Activated T-helper 1 cell treated with anti-CD3 and anti-CD28 coated beads, Interleukin-12 subunit alpha, Interleukin-12 subunit beta, Interleukin-2, Interleukin-4 antibody, amounts not matched to agents 30 ng/mL and 10 ng/mL and 1 ng/mL, durations not matched to agents 14 hours and 24 hours and 36 hours (primary cell): ENCODE data around the gene ERICH2. TPM values are rescaled to one million over a fixed set of nuclear protein-coding genes. Genes with fewer than 3 reads are reported as not detected.
"Not testable (repeated sequence)": the region's sequence is repeated elsewhere in the genome, so short reads cannot be mapped to it uniquely, and the experiment has no call there.

ENCODE experiments used
- DNase-seq: peaks from one replicate; pipeline ENCODE4 v3.0.0; 2021; ENCODE audit warnings: low spot score
- H3K27ac Mint-ChIP-seq: one replicate; pipeline ENCODE4 v1.8.0; 2021; ENCODE audit warnings: mild to moderate bottlenecking, mixed read lengths
- H3K27me3 Mint-ChIP-seq: one replicate; pipeline ENCODE4 v1.8.0; 2022; ENCODE audit warnings: mild to moderate bottlenecking, moderate library complexity, mixed read lengths; ENCODE audit not compliant: insufficient read depth
- H3K36me3 Mint-ChIP-seq: one replicate; pipeline ENCODE4 v1.8.0; 2021; ENCODE audit warnings: low read depth, mixed read lengths
- H3K4me1 Mint-ChIP-seq: one replicate; pipeline ENCODE4 v1.8.0; 2021; ENCODE audit warnings: low read depth, mixed read lengths
- H3K4me3 Mint-ChIP-seq: one replicate; pipeline ENCODE4 v1.8.0; 2021; ENCODE audit warnings: mild to moderate bottlenecking, moderate library complexity, mixed read lengths
- H3K9me3 Mint-ChIP-seq: one replicate; pipeline ENCODE4 v1.8.0; 2021; ENCODE audit warnings: mixed read lengths
- intact Hi-C: fragments of 100-400 bp; cut with micrococcal nuclease; formaldehyde crosslinking; loops from one replicate; pipeline ENCODE4 v1.15.1; 2024
- total RNA-seq: library from RNA; stranded (reverse); gene quantifications from 2 replicates; pipeline ENCODE4 v1.2.3, GENCODE V29; 2022

The ERICH2 gene, protein sequence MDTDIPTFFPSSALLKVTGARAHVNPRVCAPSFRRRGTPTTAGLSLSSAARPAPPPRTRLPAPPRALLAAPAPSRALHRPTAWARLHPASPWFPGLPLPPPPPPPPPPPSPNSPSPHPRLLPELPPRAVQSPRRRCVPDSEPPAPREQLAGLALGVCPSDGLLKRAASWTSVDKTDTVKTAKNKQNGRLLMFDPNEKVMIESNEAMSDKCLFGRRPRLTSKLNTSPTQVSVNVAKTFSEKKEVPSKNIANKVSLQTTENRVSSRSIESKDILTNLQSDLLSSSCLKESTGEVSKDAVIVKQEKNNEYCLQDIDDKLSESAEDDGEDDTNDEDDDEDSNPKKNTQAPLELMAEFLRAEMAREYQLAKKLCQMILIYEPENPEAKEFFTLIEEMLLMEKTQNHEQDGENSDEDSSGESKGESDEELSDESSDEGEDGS
- not detected in 2 replicates for total RNA-seq

GRCh38 chr2:170770008-170770605 lies at the start of gene ERICH2:
TSS of gene ERICH2 (plus strand) at chr2:170770378. CDS start at chr2:170770682, 304 bp downstream.
- H3K4me1 Mint-ChIP-seq = peaks cover 7% of the 10 kb centered on the region
- no peak for DNase-seq
- intact Hi-C loops = loop anchor here (2.0 to 5.0 kb wide), 4 partner anchors 43 to 403 kb away; partner anchors contain the start of gene GORASP2
- H3K4me3 Mint-ChIP-seq = peak within 1 kb of the TSS; percentile 83
- H3K9me3 Mint-ChIP-seq = no peaks in the 10 kb centered on the region
- peak within 1 kb of the TSS; percentile 55 for H3K27ac Mint-ChIP-seq
- no peaks in the 10 kb centered on the region for H3K36me3 Mint-ChIP-seq
- H3K27me3 Mint-ChIP-seq = peaks cover 40% of the 10 kb centered on the region

- Mint-ChIP-seq H3K27me3 (peaks cover 45% of the 10 kb centered on the region), H3K4me3 (no peak overlapping the region), H3K4me1 (peaks cover 11% of the 10 kb centered on the region), H3K9me3 (no peaks in the 10 kb centered on the region), H3K36me3 (no peaks in the 10 kb centered on the region), H3K27ac (no peak overlapping the region)
- intact Hi-C loops = no loop called here
- no peak for DNase-seq
These were observed 48.5 kb upstream of the ERICH2 start for GRCh38 chr2:170721678-170722077.

- Mint-ChIP-seq H3K27ac (no peak overlapping the region), H3K4me3 (no peak overlapping the region), H3K27me3 (peaks cover 43% of the 10 kb centered on the region), H3K9me3 (no peaks in the 10 kb centered on the region), H3K36me3 (no peaks in the 10 kb centered on the region), H3K4me1 (peaks cover 8% of the 10 kb centered on the region)
- DNase-seq = no peak
- intact Hi-C loops = no loop called here
These were observed 47.9 kb upstream of the ERICH2 start for GRCh38 chr2:170722301-170722700.

DNA sequence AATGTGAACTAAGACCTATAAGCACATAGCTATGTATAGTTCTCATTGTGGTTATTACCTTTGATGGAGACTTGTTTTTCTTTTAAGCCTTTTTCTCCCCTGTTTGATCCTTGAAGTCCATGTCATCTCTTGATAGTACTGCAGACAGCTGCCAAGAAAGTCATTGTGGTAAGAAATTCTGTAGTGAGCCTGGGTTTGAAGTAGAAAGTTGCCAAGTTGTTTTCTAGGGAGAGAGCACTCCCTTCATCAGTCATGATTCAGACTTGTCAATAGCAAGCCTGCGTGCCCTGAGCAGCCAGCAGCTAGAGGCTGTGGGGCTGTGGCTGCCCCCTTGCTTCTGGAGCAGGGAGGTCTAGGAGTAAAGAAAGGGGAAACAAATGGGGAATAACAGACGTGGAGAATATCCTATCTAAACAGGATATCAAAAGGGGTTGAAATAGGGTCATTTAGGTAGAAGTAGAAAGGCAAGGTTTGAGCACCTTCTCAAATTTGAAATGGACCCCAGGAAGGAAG lies 46.7 kb upstream of the ERICH2 start:
- Mint-ChIP-seq H3K27ac (no peak overlapping the region), H3K36me3 (no peaks in the 10 kb centered on the region), H3K4me1 (no peaks in the 10 kb centered on the region), H3K27me3 (peaks cover 36% of the 10 kb centered on the region), H3K4me3 (no peak overlapping the region), H3K9me3 (no peaks in the 10 kb centered on the region)
- DNase-seq = no peak
- intact Hi-C loops = no loop called here

GRCh38 chr2:170733798-170734600 lies 36.2 kb upstream of the ERICH2 start:
- Mint-ChIP-seq H3K4me3 (no peak overlapping the region), H3K36me3 (no peaks in the 10 kb centered on the region), H3K9me3 (no peaks in the 10 kb centered on the region), H3K27ac (no peak overlapping the region), H3K4me1 (no peaks in the 10 kb centered on the region), H3K27me3 (peaks cover 17% of the 10 kb centered on the region)
- no peak for DNase-seq
- intact Hi-C loops = no loop called here

GRCh38 chr2:170734601-170735000 lies 35.6 kb upstream of the ERICH2 start:
- intact Hi-C loops = not testable (repeated sequence)

DNA sequence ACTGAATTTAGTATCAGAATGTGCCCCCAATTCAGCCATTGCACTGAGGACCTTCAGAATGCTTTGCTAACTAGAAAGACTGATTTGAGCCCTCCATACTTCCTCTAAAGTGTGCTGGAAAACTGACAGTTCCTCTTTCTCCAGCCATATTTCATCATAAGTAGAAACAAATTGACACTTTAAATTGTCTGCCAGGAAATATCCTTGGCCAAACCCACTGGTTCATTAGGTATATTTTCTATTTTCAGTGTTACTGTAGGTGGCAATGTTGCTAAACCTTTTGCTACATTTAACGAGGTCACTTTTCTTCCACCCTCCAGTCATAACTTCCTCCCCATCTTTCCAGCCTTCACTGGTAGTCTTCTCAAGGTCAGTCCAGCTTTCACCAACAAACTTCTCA lies 33.5 kb upstream of the ERICH2 start:
- no peak for DNase-seq
- Mint-ChIP-seq H3K27ac (no peak overlapping the region), H3K4me3 (no peak overlapping the region), H3K36me3 (no peaks in the 10 kb centered on the region), H3K9me3 (no peaks in the 10 kb centered on the region), H3K27me3 (peaks cover 18% of the 10 kb centered on the region), H3K4me1 (no peaks in the 10 kb centered on the region)
- intact Hi-C loops = no loop called here

More at GRCh38 chr2:170734601-170735000, 35.6 kb upstream of the ERICH2 start:
- peaks cover 19% of the 10 kb centered on the region for H3K27me3 Mint-ChIP-seq
- H3K27ac Mint-ChIP-seq, H3K36me3 Mint-ChIP-seq, H3K9me3 Mint-ChIP-seq, H3K4me1 Mint-ChIP-seq, H3K4me3 Mint-ChIP-seq, DNase-seq: not testable (repeated sequence)

GRCh38 chr2:170737406-170737805 lies 32.8 kb upstream of the ERICH2 start:
- no peak for DNase-seq
- intact Hi-C loops = no loop called here
- H3K27me3 Mint-ChIP-seq = peaks cover 17% of the 10 kb centered on the region
- H3K4me1 Mint-ChIP-seq = no peaks in the 10 kb centered on the region
- H3K36me3 Mint-ChIP-seq = no peaks in the 10 kb centered on the region
- no peak overlapping the region for H3K27ac Mint-ChIP-seq
- H3K9me3 Mint-ChIP-seq = no peaks in the 10 kb centered on the region
- H3K4me3 Mint-ChIP-seq = no peak overlapping the region

DNA sequence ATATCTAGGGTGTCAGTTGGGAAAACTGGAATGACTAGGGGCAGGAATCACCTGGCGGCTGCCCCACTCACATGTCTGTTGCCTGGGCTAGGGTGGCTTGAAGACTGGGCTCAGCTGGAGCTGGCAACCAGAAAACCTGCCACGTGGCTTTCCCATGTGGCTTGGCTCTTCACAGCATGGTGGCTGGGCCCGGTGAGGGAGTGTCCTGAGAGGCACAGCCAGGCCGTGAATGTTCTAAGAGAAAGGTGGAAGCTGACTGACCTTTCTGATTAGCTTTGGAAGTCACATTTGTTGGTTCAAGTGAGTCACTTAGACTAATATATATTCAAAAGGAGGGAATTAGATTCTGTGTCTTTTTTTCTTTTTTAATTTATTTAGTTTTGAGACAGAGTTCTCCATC lies 32.4 kb upstream of the ERICH2 start:
- Mint-ChIP-seq H3K9me3 (no peaks in the 10 kb centered on the region), H3K4me1 (no peaks in the 10 kb centered on the region), H3K36me3 (no peaks in the 10 kb centered on the region), H3K27me3 (peaks cover 16% of the 10 kb centered on the region), H3K4me3 (no peak overlapping the region), H3K27ac (no peak overlapping the region)
- no peak for DNase-seq
- intact Hi-C loops = no loop called here

DNA sequence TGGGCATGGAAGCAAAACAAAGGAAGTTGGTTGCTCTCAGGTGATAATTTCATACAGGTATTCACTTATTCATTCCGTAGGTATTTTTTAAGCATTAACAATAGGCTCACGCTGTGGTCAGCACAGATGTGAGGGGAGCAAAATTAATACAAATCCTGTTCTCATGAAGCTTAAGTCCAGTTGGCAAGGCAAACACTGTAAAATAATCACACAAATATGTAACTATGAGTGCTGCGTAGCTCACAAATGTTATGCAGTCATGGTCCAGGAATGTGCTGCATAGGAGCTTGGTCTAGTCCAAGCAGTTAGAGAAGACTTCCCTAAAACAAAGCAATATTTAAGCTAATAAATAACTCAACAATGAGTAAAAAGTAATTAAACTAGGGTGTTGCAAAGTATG lies 31.1 kb upstream of the ERICH2 start:
- intact Hi-C loops = no loop called here
- H3K27ac Mint-ChIP-seq = no peak overlapping the region

GRCh38 chr2:170739507-170740046 lies 30.6 kb upstream of the ERICH2 start:
- Mint-ChIP-seq H3K4me3 (no peak overlapping the region), H3K27me3 (peaks cover 10% of the 10 kb centered on the region), H3K9me3 (no peaks in the 10 kb centered on the region), H3K4me1 (no peaks in the 10 kb centered on the region), H3K27ac (no peak overlapping the region), H3K36me3 (no peaks in the 10 kb centered on the region)
- no peak for DNase-seq
- intact Hi-C loops = no loop called here

More for the DNA sequence above, 31.1 kb upstream of the ERICH2 start:
- Mint-ChIP-seq H3K9me3 (no peaks in the 10 kb centered on the region), H3K4me1 (no peaks in the 10 kb centered on the region), H3K4me3 (no peak overlapping the region), H3K27me3 (peaks cover 10% of the 10 kb centered on the region), H3K36me3 (no peaks in the 10 kb centered on the region)
- no peak for DNase-seq

DNA sequence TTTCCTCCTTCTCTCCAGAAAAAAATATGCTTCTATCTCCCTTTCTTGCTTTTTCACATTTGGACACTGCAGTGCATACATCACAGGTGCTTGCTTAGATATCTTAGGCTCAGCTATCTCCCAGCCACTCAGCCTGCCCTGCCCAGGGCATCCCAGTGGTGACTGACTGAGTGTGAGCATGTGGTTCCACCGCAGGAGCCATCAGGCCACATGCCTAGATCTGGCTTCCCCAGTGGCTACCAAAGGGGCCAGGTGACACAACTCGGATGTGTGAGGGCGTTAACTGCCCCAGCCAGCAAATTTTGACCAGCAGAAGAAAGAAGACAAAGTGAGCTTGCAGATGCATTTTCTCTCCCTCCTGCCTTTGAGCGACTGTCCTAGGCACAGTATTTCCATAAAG lies 29.5 kb upstream of the ERICH2 start:
- H3K27me3 Mint-ChIP-seq = peaks cover 14% of the 10 kb centered on the region
- no peak for DNase-seq
- H3K4me3 Mint-ChIP-seq = no peak overlapping the region
- no peak overlapping the region for H3K27ac Mint-ChIP-seq
- H3K36me3 Mint-ChIP-seq = no peaks in the 10 kb centered on the region
- no peaks in the 10 kb centered on the region for H3K9me3 Mint-ChIP-seq
- intact Hi-C loops = no loop called here
- H3K4me1 Mint-ChIP-seq = no peaks in the 10 kb centered on the region
